T-cell (primary cell): ENCODE measurements around the gene UGT2A1. TPM values are rescaled to one million over a fixed set of nuclear protein-coding genes. Genes with fewer than 3 reads are reported as not detected.
A peak's percentile ranks its signal among the peaks of the same experiment; 100 is the strongest.
"Not testable (repeated sequence)": the region's sequence is repeated elsewhere in the genome, so short reads cannot be mapped to it uniquely, and the experiment has no call there.

Experiments
- ATAC-seq, 4 experiments: fragments of 200-7000 bp in 3 of 4; fragments of 150-1000 bp in 1 of 4; cut with Tn5 transposase; replicated peaks in 1 of 4; 1 replicate in 3 of 4; 2 replicates in 1 of 4; pipeline ENCODE4 v1.10.0; 2021; ENCODE audit warnings: moderate library complexity in 3 of 4, mild to moderate bottlenecking in 2 of 4, moderate number of reproducible peaks in 1 of 4
- CTCF ChIA-PET, 2 donors: fragments of 300-600 bp; sonication (Branson Sonifier 250); formaldehyde crosslinking; loops; one replicate each; lab custom pipeline; 2022; ENCODE audit warnings: antibody characterized with exemption in 2 of 2; lab: Charles Lee
- POLR2A ChIA-PET, 2 donors: fragments of 300-600 bp; sonication (Branson Sonifier 250); formaldehyde crosslinking; loops; one replicate each; lab custom pipeline; 2022; ENCODE audit warnings: antibody characterized with exemption in 2 of 2; lab: Charles Lee
- DNase-seq, 35 experiments: peaks; one replicate each; pipeline versions ENCODE4 v3.0.0 to v3.0.0-alpha.2; 2013 to 2023
- H3K27ac ChIP-seq: one replicate; pipeline ENCODE4 v1.5.1; 2013; ENCODE audit warnings: low read length
- H3K27me3 ChIP-seq, 2 experiments: replicated peaks in 1 of 2; 1 replicate in 1 of 2; 2 replicates in 1 of 2; pipeline versions ENCODE4 v1.6.1 to v1.7.0; 2013; ENCODE audit warnings: low read length in 1 of 2, mixed read lengths in 1 of 2; ENCODE audit not compliant: control insufficient read depth in 2 of 2, insufficient read depth in 2 of 2; ENCODE audit errors: extremely low read depth in 1 of 2
- H3K36me3 ChIP-seq, 2 donors: 1 replicate in 1 of 2; 2 replicates in 1 of 2; pipeline versions ENCODE4 v1.6.1 to v1.7.0; 2013; ENCODE audit warnings: low read length in 1 of 2; ENCODE audit not compliant: control insufficient read depth in 2 of 2, insufficient read depth in 1 of 2; ENCODE audit errors: extremely low read depth in 1 of 2
- H3K4me1 ChIP-seq, 2 experiments: 1 replicate in 1 of 2; 2 replicates in 1 of 2; pipeline versions ENCODE4 v1.6.1 to v1.7.0; 2013; ENCODE audit warnings: low read length in 2 of 2, mixed read lengths in 1 of 2; ENCODE audit not compliant: insufficient read depth in 2 of 2, control insufficient read depth in 1 of 2; ENCODE audit errors: extremely low read depth in 1 of 2
- H3K4me3 ChIP-seq, 2 donors: 1 replicate in 1 of 2; 2 replicates in 1 of 2; pipeline versions ENCODE4 v1.5.1 to v1.7.0; 2013; ENCODE audit warnings: mild to moderate bottlenecking in 2 of 2, low read length in 1 of 2, moderate library complexity in 1 of 2; ENCODE audit not compliant: control insufficient read depth in 1 of 2; ENCODE audit errors: extremely low read depth in 1 of 2
- H3K9me3 ChIP-seq: 2 replicates; pipeline ENCODE4 v1.7.0; 2013
- H3K27ac Mint-ChIP-seq, 2 donors: one replicate each; pipeline ENCODE4 v1.8.0; 2020 to 2021; ENCODE audit warnings: mild to moderate bottlenecking in 2 of 2, mixed read lengths in 2 of 2
- H3K27me3 Mint-ChIP-seq, 2 donors: one replicate each; pipeline ENCODE4 v1.8.0; 2021 to 2022; ENCODE audit warnings: mixed read lengths in 2 of 2
- H3K36me3 Mint-ChIP-seq: one replicate; pipeline ENCODE4 v1.8.0; 2021; ENCODE audit warnings: mixed read lengths
- H3K4me1 Mint-ChIP-seq, 3 donors: one replicate each; pipeline ENCODE4 v1.8.0; 2020 to 2022; ENCODE audit warnings: mixed read lengths in 3 of 3, mild to moderate bottlenecking in 1 of 3
- H3K4me3 Mint-ChIP-seq, 3 donors: one replicate each; pipeline ENCODE4 v1.8.0; 2020 to 2022; ENCODE audit warnings: mild to moderate bottlenecking in 3 of 3, mixed read lengths in 3 of 3, moderate library complexity in 3 of 3
- H3K9me3 Mint-ChIP-seq, 3 donors: one replicate each; pipeline ENCODE4 v1.8.0; 2020 to 2022; ENCODE audit warnings: mixed read lengths in 3 of 3
- whole genome bisulfite sequencing: methylation state at CpG from one replicate; pipeline ENCODE4 v1.1.5; 2013; ENCODE audit warnings: missing lambda C conversion rate; ENCODE audit not compliant: insufficient coverage; 5-methylcytosine and 5-hydroxymethylcytosine counted together
- total RNA-seq, 35 experiments: library from RNA in 6 of 35; stranded (reverse) in 6 of 35; fragments of 120-200 nt in 1 of 35; gene quantifications; one replicate each; pipeline versions ENCODE4 v1.2.1 to v1.2.4 and lab custom pipeline; 2013 to 2026

The UGT2A1 gene
- total RNA-seq, 5 donors from 2014 or later (not counting 1 experiment from before 2014, with no cell fraction given): not detected

DNA sequence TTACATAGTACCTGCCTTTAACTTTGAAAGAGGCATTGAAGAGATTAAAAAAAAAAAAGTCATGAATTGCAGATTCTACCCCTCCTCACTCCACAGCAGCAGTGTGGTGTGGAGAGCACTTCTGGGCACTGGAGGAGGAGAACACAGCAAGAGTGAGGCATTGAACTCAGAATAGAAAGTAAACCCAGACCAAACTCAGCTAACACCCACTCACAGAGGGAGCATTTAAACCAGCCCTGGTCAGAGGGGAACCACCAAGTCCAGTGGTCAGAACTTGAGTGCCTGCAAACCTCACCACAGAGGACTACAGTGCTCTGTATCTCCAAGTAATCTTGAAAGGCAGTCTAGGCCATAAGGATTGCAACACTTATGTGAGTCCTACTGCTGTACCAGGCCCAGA lies 15.6 kb upstream of the UGT2A1 start:
- peaks cover 0 to 3% (median 0%) of the 10 kb centered on the region in 3 donors for H3K4me1 Mint-ChIP-seq

DNA sequence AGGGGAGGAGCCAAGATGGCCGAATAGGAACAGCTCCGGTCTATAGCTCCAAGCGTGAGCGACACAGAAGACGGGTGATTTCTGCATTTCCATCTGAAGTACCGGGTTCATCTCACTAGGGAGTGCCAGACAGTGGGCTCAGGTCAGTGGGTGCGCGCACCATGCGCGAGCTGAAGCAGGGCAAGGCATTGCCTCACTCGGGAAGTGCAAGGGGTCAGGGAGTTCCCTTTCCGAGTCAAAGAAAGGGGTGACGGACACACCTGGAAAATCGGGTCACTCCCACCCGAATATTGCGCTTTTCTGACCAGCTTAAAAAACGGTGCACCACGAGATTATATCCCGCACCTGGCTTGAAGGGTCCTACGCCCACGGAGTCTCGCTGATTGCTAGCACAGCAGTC lies 11.0 kb upstream of the UGT2A1 start:
- H3K27ac ChIP-seq, DNase-seq, H3K9me3 ChIP-seq, H3K27me3 Mint-ChIP-seq, H3K27me3 ChIP-seq, CTCF ChIA-PET, H3K36me3 Mint-ChIP-seq, ATAC-seq, H3K27ac Mint-ChIP-seq, H3K4me3 Mint-ChIP-seq, H3K4me1 ChIP-seq, H3K36me3 ChIP-seq, POLR2A ChIA-PET, H3K4me3 ChIP-seq: not testable (repeated sequence)
- Mint-ChIP-seq H3K4me1 (peaks cover 10 to 29% (median 15%) of the 10 kb centered on the region in 3 donors), H3K9me3 (peaks cover 5 to 12% (median 5%) of the 10 kb centered on the region in 3 donors)
- 88% methylated on average over 16 of the region's 22 CpGs for WGBS

More for the DNA sequence above, 15.6 kb upstream of the UGT2A1 start:
- Histone ChIP-seq H3K36me3 (no peaks in the 10 kb centered on the region), H3K9me3 (no peaks in the 10 kb centered on the region), H3K27me3 (no peaks in the 10 kb centered on the region), H3K4me3 (no peak overlapping the region), H3K27ac (no peak overlapping the region), H3K4me1 (no peaks in the 10 kb centered on the region)
- peaks cover 0 to 6% of the 10 kb centered on the region in 2 donors for H3K27me3 Mint-ChIP-seq
- ChIA-PET POLR2A (interaction anchor here in 1 of 2 donors (0.5 kb wide), 1 partner anchor 1581 kb away, joined by 3 read pairs; no protein-coding TSS in a partner anchor), CTCF (no interaction called here)
- DNase-seq (no peak), ATAC-seq (no peak)
- H3K4me3 Mint-ChIP-seq: no peak overlapping the region
- H3K9me3 Mint-ChIP-seq: peaks cover 0 to 6% (median 4%) of the 10 kb centered on the region in 3 donors
- H3K36me3 Mint-ChIP-seq: no peaks in the 10 kb centered on the region
- no peak overlapping the region for H3K27ac Mint-ChIP-seq

DNA sequence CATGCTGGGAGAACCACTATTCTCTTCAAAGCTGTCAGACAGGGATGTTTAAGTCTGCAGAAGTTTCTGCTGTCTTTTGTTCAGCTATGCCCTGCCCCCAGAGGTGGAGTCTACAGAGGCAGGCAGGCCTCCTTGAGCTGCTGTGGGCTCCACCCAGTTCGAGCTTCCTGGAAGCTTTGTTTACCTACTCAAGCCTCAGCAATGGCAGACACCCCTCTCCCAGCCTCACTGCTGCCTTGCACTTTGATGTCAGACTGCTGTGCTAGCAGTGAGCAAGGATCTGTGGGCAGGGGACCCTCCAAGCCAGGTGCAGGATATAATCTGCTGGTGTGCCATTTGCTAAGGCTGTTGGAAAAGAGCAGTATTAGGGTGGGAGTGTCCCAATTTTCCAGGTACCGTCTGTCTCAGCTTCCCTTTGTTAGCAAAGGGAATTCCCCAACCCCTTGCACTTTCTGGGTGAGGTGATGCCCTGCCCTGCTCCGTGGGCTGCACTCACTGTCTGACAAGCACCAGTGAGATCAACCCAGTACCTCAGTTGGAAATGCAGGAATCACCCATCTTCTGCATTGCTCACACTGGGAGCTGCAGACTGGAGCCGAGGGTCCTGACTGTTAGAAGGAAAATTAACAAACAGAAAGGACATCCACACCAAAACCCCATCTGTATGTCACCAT lies 8.2 kb upstream of the UGT2A1 start:
- Mint-ChIP-seq H3K4me1 (peaks cover 10 to 34% (median 15%) of the 10 kb centered on the region in 3 donors), H3K9me3 (peaks cover 5 to 17% (median 5%) of the 10 kb centered on the region in 3 donors), H3K4me3 (peak overlapping the region in 2 of 3 donors; percentile 30 to 31), H3K27ac (peak overlapping the region; percentile 21 to 22)
- H3K27ac ChIP-seq, H3K27me3 Mint-ChIP-seq, H3K27me3 ChIP-seq, H3K4me3 ChIP-seq, H3K36me3 Mint-ChIP-seq, H3K4me1 ChIP-seq, CTCF ChIA-PET, H3K36me3 ChIP-seq, H3K9me3 ChIP-seq: not testable (repeated sequence)
- peak; percentile 40 to 81 (median 56) for ATAC-seq
- POLR2A ChIA-PET: interaction anchor here in 1 of 2 donors (0.6 kb wide), 1 partner anchor 16 kb away, joined by 3 read pairs; no protein-coding TSS in a partner anchor
- 17% methylated on average over 1 of the region's 4 CpGs for WGBS
- peak in 23 of 35 experiments; percentile 3 to 59 (median 20) for DNase-seq

DNA sequence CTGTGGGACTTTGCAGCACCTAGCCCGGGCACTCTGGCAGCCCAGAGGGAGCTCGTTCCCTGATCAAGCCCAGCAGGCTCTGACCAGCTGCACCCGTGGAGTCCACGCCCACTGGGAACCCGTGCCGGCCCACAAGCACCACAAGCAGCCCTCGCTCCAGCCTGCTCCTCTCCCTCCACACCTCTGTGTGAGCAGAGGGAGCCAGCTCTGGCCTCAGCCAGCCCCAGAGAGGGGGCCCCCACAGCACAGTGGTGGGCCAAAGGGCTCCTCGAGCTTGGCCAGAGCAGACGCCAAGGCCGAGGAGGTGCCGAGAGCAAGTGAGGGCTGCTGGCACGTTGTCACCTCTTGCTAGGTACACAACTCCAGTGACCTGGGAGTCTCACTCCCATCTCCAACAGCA lies 5.1 kb upstream of the UGT2A1 start:
- Mint-ChIP-seq H3K4me1 (peaks cover 10 to 34% (median 13%) of the 10 kb centered on the region in 3 donors), H3K36me3 (no peaks in the 10 kb centered on the region), H3K4me3 (no peak overlapping the region), H3K9me3 (peaks cover 5 to 17% (median 5%) of the 10 kb centered on the region in 3 donors), H3K27ac (no peak overlapping the region), H3K27me3 (no peaks in the 10 kb centered on the region)
- no peaks in the 10 kb centered on the region for H3K9me3 ChIP-seq
- ATAC-seq: no peak
- 83% methylated on average over 10 of the region's 12 CpGs for WGBS
- H3K27ac ChIP-seq: no peak overlapping the region
- peaks cover 0 to 6% of the 10 kb centered on the region in 2 experiments for H3K4me1 ChIP-seq
- no peaks in the 10 kb centered on the region for H3K27me3 ChIP-seq
- DNase-seq: no peak
- CTCF ChIA-PET: no interaction called here
- H3K4me3 ChIP-seq: no peak overlapping the region
- POLR2A ChIA-PET: no interaction called here
- no peaks in the 10 kb centered on the region for H3K36me3 ChIP-seq

DNA sequence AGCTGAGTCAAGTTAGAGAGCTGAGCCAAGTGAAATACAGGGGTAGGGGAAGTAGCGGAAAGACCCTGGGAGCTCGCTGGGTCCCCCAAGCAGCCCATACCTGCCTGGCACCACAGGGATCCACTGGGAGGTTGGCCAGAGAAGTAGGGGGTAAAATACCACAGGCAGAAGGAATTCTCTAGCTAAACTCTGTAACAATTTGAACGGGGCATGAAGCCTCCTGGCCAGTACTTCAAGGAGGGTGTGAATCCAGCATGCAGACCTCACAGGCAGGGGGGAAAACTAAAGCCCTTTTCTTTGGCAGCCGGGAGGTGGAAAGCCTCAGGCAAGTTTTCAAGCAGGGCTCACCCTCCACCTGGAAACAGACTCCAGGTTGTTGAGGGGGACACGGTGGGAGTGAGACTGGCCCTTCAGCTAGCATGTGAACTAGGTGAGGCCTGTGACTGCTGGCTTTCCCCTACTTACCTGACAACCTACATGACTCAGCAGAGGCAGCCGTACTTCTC lies 3.7 kb upstream of the UGT2A1 start:
- H3K4me3 Mint-ChIP-seq: no peak overlapping the region
- H3K9me3 Mint-ChIP-seq: peaks cover 0 to 9% (median 0%) of the 10 kb centered on the region in 3 donors

DNA sequence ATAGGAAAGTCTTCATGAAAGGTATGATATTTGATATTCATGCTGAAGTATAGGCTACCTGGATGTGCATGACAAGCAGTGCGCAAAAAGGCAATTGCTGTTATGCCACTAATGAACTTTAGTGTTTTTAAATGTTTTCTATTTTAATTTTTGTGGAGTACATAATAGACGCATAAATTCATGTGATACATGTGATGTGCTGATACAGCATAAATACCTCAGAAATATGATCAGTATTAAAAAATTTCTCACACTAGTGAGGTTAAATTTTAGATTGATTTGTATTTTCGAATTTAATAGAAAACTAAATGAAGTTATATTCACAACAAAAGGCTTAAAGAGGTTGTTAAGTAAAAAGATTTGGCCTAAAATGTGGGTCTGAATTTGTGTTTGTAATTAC lies 2.2 kb downstream of the UGT2A1 start:
- WGBS: no CpG with 5 or more reads among the region's 3 CpGs
- no peaks in the 10 kb centered on the region for H3K36me3 ChIP-seq
- no peak for DNase-seq
- H3K9me3 ChIP-seq: no peaks in the 10 kb centered on the region
- ATAC-seq: no peak
- no peak overlapping the region for H3K27ac Mint-ChIP-seq
- CTCF ChIA-PET: no interaction called here
- no peaks in the 10 kb centered on the region for H3K36me3 Mint-ChIP-seq
- no peak overlapping the region for H3K4me3 ChIP-seq
- H3K27ac ChIP-seq: no peak overlapping the region
- no peaks in the 10 kb centered on the region for H3K9me3 Mint-ChIP-seq
- H3K4me3 Mint-ChIP-seq: no peak overlapping the region
- POLR2A ChIA-PET: no interaction called here
- no peaks in the 10 kb centered on the region for H3K27me3 ChIP-seq
- no peaks in the 10 kb centered on the region for H3K4me1 Mint-ChIP-seq
- peaks cover 0 to under 1% of the 10 kb centered on the region in 2 donors for H3K27me3 Mint-ChIP-seq
- H3K4me1 ChIP-seq: no peaks in the 10 kb centered on the region

More for the DNA sequence above, 3.7 kb upstream of the UGT2A1 start:
- POLR2A ChIA-PET: no interaction called here
- no peaks in the 10 kb centered on the region for H3K27me3 ChIP-seq
- Mint-ChIP-seq H3K4me1 (peaks cover 10 to 31% (median 13%) of the 10 kb centered on the region in 3 donors), H3K36me3 (no peaks in the 10 kb centered on the region), H3K27ac (no peak overlapping the region), H3K27me3 (no peaks in the 10 kb centered on the region)
- H3K4me1 ChIP-seq: peaks cover 0 to 6% of the 10 kb centered on the region in 2 experiments
- no peak overlapping the region for H3K27ac ChIP-seq
- CTCF ChIA-PET: no interaction called here
- H3K4me3 ChIP-seq: no peak overlapping the region
- WGBS: 53% methylated on average over 3 of the region's 6 CpGs
- no peaks in the 10 kb centered on the region for H3K9me3 ChIP-seq
- H3K36me3 ChIP-seq: no peaks in the 10 kb centered on the region
- ATAC-seq (no peak), DNase-seq (no peak)
